Right atrium auricular region (tissue), 2 donors: ENCODE data around the gene EXOC3L2. TPM values are rescaled to one million over a fixed set of nuclear protein-coding genes. Genes with fewer than 3 reads are reported as not detected.
A peak's percentile ranks its signal among the peaks of the same experiment; 100 is the strongest.

Experiments used
- DNase-seq: peaks from one replicate; pipeline ENCODE4 v3.0.0-alpha.2; 2019; ENCODE audit warnings: low spot score
- H3K27ac ChIP-seq, 2 donors: fragments of 200-600 bp; sonication (generic); 1 replicate in 1 of 2; 2 replicates in 1 of 2; pipeline ENCODE4 v1.5.1; 2016 to 2019
- H3K27me3 ChIP-seq, 2 donors: fragments of 200-600 bp; sonication (generic); one replicate each; pipeline versions ENCODE4 v1.5.1 to v1.6.0; 2017 to 2019
- H3K36me3 ChIP-seq: fragments of 200-600 bp; sonication (generic); one replicate; pipeline ENCODE4 v1.5.1; 2016
- H3K4me1 ChIP-seq, 2 donors: fragments of 200-600 bp; sonication (generic); one replicate each; pipeline versions ENCODE4 v1.5.1 to v1.6.0; 2017 to 2019
- H3K4me3 ChIP-seq, 2 donors: fragments of 200-600 bp; sonication (generic); 1 replicate in 1 of 2; 2 replicates in 1 of 2; pipeline ENCODE4 v1.5.1; 2017 to 2019; ENCODE audit warnings: mild to moderate bottlenecking in 1 of 2, moderate library complexity in 1 of 2
- H3K9me3 ChIP-seq, 2 donors: fragments of 200-600 bp; sonication (generic); one replicate each; pipeline ENCODE4 v1.5.1; 2019
- total RNA-seq, 2 donors: library from RNA; depleted of rRNA; stranded (reverse); fragments of >200 nt; gene quantifications; one replicate each; pipeline ENCODE4 v1.1.0, GENCODE V29; 2016
- TF ChIP-seq, protein P1 (sequence below), 2 donors: fragments of 200-600 bp; sonication (generic); IDR thresholded peaks; one replicate each; pipeline ENCODE4 v1.5.1; 2019; ENCODE audit warnings: antibody characterized with exemption in 2 of 2

Gene EXOC3L2
- total RNA-seq, 2 donors from 2014 or later: 3.0 to 8.2 TPM

DNA sequence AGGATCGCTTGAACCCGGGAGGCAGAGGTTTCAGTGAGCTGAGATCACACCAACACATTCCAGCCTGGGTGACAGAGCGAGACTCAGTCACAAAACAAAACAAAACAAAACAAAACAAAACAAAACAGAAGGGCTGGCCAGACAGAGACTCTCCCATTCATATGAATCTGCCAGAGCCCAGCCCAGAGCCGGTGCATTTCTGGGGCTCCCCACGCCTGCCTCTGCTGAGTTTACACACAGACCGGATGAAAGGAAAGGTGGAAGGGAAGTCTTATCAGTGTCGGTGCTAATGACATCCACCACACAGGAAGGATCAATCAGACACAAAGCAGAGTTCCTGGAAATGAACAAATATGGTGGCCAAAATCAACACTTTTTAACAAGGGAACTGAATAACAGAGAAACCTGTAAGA is 74.0 kb downstream of the EXOC3L2 start:
- no peaks in the 10 kb centered on the region for H3K36me3 ChIP-seq
- H3K27ac ChIP-seq: peak overlapping the region; percentile 16 to 29
- no peak for DNase-seq
- H3K4me1 ChIP-seq: peaks cover 0 to 18% of the 10 kb centered on the region in 2 donors
- no peaks in the 10 kb centered on the region for H3K9me3 ChIP-seq
- no peaks in the 10 kb centered on the region for H3K27me3 ChIP-seq
- TF ChIP-seq, protein P1, sequence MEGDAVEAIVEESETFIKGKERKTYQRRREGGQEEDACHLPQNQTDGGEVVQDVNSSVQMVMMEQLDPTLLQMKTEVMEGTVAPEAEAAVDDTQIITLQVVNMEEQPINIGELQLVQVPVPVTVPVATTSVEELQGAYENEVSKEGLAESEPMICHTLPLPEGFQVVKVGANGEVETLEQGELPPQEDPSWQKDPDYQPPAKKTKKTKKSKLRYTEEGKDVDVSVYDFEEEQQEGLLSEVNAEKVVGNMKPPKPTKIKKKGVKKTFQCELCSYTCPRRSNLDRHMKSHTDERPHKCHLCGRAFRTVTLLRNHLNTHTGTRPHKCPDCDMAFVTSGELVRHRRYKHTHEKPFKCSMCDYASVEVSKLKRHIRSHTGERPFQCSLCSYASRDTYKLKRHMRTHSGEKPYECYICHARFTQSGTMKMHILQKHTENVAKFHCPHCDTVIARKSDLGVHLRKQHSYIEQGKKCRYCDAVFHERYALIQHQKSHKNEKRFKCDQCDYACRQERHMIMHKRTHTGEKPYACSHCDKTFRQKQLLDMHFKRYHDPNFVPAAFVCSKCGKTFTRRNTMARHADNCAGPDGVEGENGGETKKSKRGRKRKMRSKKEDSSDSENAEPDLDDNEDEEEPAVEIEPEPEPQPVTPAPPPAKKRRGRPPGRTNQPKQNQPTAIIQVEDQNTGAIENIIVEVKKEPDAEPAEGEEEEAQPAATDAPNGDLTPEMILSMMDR (IDR thresholded peaks at IDR 0.05): no peak
- no peak overlapping the region for H3K4me3 ChIP-seq

DNA sequence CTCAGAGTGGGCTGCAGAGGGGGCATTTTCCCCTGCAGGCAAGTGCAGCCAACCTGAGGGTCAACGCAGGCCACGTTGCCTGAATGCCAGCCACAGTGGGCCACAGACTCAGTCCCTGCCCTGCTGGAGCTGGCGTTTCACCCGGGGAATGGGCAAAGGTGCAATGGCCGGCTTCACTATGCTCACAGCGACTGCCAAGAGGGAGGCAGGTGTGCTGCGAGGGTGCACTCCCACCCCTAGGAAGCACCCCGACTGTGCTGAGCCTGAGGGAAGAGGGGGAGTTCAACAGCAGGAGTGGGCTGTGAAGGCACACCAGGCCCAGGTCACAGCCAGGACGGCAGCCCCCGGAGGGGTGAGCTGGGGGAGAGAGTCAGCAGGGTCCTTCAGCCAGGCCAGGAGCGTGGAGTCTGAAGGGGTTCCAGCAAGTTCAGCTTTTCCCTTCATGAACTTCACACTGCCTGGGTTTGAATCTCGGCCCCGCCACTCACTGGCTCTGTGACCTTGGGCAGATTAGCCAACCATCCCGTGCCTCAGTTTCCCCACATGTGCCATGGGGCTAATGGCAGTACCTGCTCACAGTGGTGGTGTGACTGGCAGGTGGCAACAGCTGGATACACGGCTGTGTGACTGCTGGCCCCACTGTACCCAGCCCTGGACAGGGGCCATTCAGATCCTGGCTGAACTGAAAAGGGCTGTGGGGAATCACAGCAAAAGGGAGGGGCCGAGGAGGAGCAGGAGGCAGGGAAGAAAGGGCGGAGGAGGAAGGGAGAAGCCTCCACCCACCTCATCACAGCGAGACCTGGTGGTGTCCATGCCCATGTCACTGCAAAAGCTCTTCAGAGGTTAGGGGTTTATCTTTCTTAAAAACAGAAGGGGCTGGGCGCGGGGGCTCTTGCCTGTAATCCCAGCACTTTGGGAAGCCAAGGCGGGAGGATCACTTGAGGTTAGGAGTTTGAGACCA is 74.8 kb downstream of the EXOC3L2 start:
- Histone ChIP-seq H3K27me3 (no peaks in the 10 kb centered on the region), H3K4me1 (peaks cover 0 to 21% of the 10 kb centered on the region in 2 donors), H3K27ac (no peak overlapping the region), H3K36me3 (no peaks in the 10 kb centered on the region), H3K4me3 (no peak overlapping the region), H3K9me3 (no peaks in the 10 kb centered on the region)
- TF ChIP-seq, protein P1 (IDR thresholded peaks at IDR 0.05): no peak
- DNase-seq: no peak

DNA sequence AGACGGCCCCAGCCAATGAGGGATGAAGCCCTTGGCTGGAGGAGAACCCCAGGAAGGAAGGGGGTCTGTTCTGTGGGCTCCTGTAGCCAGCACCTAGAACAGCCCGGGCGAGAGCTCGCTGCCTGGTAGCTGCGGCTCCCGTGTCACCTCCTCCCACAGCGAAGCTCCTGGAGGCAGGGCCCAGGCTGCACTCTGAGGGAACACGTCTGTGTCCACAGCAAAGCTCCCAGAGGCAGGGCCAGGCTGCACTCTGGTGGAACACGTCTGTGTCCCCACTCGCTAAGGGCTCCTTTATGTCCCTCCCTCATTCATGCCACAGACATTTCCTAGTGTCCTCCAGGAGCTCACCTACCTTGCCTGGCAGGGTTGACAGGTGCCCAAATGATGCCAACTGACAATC is 75.6 kb downstream of the EXOC3L2 start:
- H3K27ac ChIP-seq: no peak overlapping the region
- no peaks in the 10 kb centered on the region for H3K27me3 ChIP-seq
- peaks cover 0 to 28% of the 10 kb centered on the region in 2 donors for H3K4me1 ChIP-seq
- no peak overlapping the region for H3K4me3 ChIP-seq
- DNase-seq: no peak
- no peaks in the 10 kb centered on the region for H3K36me3 ChIP-seq
- TF ChIP-seq, protein P1 (IDR thresholded peaks at IDR 0.05): no peak
- H3K9me3 ChIP-seq: no peaks in the 10 kb centered on the region

DNA sequence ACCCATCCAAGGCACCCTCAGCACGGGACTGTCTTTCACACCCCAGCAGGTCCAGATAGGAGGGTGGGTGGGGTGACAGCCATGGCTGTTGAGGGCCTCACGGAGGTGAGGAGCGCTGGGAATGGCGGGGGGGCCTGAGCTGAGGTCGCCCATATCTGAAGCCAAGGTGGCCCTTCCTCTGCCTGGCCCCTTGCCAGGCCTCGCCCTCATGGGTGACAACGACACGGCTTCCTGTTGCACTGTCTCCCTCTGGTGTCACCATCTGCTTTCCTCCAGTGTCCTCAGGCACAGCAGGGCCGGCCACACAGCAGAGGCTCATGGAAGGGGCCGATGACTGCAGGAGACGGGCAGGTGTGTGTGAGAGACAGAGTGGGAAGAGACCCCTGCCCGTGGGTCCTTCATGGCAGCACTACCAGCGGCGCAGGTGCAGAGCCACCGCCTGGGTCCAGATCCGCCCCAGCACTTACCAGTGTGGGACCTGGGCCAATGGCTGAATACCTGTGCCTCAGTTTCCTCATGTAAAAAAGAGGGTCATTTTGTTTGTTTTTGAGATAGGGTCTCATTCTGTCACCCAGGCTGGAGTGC is 76.3 kb downstream of the EXOC3L2 start:
- H3K27ac ChIP-seq: no peak overlapping the region

DNA sequence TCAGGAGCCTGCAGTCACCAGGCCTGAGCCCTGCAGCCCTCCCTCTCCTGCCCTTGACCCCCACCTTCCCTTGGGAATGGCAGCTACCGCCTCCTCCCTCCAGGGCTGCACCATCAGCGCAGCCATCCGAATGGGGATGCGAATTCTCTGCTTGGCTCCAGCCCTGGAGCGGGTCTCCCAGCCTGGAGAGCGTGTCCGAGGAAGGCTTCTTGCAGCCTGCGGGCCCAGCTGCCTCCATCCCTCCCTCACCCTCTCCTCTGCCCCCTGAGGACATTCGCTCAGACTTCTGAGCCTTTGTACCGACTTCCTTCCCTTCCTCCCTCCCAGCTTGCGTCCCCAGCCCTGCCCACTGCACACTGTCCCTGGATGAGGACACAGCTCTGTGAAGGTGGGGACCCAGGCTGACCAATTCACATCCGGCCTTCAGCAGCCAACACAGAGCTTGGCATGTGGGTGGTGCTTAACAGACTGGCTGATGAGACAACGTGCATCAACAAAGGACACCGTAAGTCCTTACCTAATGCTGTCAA is 78.4 kb downstream of the EXOC3L2 start:
- H3K9me3 ChIP-seq: no peaks in the 10 kb centered on the region
- H3K4me3 ChIP-seq: no peak overlapping the region
- DNase-seq: no peak
- H3K36me3 ChIP-seq: no peaks in the 10 kb centered on the region
- no peaks in the 10 kb centered on the region for H3K27me3 ChIP-seq
- no peak overlapping the region for H3K27ac ChIP-seq
- peaks cover 0 to 32% of the 10 kb centered on the region in 2 donors for H3K4me1 ChIP-seq
- TF ChIP-seq, protein P1 (IDR thresholded peaks at IDR 0.05): no peak

More for the DNA sequence above, 76.3 kb downstream of the EXOC3L2 start:
- TF ChIP-seq, protein P1 (IDR thresholded peaks at IDR 0.05): no peak
- Histone ChIP-seq H3K4me3 (no peak overlapping the region), H3K36me3 (no peaks in the 10 kb centered on the region), H3K9me3 (no peaks in the 10 kb centered on the region), H3K4me1 (peaks cover 0 to 34% of the 10 kb centered on the region in 2 donors), H3K27me3 (no peaks in the 10 kb centered on the region)
- no peak for DNase-seq
